ENCODE data around the gene CST2. TPM values are rescaled to one million over a fixed set of nuclear protein-coding genes. Genes with fewer than 3 reads are reported as not detected.
"Not testable (repeated sequence)": the region's sequence is repeated elsewhere in the genome, so short reads cannot be mapped to it uniquely, and the experiment has no call there.

The CST2 gene
- total RNA-seq = not detected in 2 replicates

- no peak for DNase-seq
Observed at GRCh38 chr20:23826541-23827021, at the start of gene CST2. Gene CST2, minus strand, starts transcription at chr20:23826729. Its CDS starts 69 bp downstream, at chr20:23826660.

- no peak for DNase-seq
Observed at GRCh38 chr20:23875606-23876237, 49.2 kb upstream of the CST2 start.

DNA sequence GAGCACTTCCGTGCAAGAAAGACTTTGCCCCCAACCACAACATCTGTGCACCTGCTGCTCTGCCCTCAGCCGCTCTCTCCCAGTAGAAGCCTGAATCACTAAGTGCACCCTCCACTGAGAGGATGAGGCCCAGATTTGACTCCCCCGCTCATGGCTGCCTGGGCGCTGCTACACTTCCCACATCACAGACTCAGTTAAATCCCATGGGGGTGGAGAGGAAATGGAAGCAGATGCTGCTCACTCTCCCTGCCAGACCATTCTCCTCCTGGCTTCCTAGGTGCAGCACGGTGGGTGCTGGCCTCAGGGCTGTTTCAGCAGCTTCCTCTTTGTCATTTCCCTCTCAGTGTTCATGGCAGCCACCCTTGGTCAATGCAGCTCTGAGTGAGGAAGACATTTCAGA is 48.2 kb upstream of the CST2 start:
- DNase-seq = no peak

- DNase-seq = no peak
Observed at GRCh38 chr20:23873370-23874015, 47.0 kb upstream of the CST2 start.

DNA sequence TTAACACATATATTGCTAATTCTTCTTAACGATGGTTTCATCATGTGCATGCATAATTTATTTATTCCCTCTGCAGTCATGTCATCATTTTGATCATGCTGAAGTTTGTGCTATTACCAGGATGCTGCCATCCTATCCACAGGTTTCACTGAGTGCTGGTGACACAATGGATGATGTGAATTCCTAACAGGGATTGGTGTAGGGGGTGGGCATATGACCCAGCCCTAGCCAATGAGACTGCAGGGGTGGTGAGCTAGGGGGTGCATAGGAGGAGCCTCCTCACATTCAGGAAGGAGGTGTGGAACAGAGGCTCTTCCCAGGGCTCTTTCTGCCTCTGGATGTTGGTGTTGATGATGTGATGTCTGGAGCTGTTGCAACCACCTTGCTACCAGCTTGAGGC is 45.5 kb upstream of the CST2 start:
- DNase-seq = no peak

DNA sequence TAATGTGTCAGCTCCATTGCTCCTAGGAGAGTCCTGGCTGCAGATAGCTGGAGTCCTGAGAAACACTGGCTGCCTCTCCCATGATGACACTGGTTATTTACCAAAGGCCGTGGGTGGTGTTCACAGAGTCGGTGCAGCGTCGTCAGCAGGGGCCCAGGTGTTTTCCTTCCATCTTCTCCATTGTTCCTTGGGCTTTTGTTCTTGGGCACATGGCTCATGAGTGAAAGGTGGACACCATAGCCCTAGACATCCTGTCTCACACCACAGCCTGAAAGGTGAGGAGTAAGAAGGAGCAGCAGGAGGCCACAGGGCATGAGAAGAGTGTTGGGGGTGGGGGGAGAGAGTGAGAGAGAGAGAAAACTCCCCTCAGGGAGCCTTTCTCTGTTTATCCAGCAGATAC is 43.9 kb upstream of the CST2 start:
- no peak for DNase-seq

DNA sequence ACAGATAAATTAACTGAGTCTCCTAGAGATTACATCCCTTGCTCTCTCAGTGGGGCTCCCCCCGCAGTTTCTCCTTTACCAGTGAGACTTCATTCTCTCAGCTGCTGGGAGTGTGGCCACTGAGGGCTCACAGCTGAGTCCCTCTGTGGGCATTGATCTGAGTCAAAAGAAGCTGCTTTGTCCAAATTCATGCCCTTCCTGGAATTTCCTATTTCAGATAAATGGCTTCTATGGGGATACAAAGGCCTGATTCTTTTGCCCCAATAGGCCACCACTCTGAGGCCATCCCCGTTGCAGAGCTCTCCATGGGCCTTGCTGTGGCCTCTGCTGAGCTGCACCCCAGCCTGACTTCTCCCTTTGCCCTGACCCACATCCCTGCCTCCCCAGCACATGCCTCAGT is 43.0 kb upstream of the CST2 start:
- DNase-seq = no peak

DNA sequence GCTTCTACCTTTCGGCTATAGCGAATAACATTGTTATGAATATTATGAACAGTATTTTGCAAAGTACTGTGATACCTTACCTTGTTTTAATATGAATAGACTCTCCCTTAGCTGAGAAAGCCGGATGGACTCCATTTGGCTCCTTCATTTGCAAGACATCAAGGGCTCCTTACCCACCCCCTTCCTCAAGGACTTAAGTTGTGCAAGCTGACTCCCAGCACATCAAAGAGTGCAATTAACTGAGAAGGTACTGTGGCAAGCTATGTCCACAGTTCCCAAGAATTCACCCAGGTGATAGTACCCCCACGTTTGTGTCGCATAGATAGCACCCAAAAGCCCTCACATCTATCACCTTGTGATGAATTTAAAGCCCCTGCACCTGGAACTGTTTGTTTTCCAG is 41.8 kb upstream of the CST2 start:
- DNase-seq = no peak

DNA sequence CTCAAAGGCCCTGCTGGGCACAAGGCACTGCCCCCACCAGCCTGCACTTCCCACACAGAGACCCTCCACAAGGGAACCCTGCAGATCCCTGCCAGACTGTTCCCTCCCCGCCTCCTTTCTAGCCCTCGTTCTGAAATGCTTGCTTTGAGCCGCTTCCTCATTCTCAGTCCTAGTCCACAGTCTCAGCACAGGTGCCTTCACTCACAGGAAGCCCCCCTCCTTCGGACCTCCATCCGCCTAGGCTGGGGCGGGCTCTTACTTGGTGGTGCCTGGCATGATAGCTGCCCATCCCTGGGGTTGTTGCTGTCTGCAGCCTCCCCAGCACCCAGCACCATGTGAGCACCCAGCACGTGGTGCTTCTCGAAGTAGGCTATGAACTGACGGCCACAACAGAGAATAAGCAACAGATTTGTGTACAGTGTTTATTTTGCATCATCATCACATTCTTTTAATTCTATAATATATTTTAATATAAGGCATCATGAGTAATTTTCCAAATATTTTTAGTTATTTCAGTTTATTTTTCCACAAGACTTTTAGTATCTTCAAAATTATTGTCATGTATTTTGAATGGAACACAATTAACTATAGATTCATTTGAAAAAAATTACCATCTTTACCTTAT is 40.7 kb upstream of the CST2 start:
- no peak for DNase-seq

DNA sequence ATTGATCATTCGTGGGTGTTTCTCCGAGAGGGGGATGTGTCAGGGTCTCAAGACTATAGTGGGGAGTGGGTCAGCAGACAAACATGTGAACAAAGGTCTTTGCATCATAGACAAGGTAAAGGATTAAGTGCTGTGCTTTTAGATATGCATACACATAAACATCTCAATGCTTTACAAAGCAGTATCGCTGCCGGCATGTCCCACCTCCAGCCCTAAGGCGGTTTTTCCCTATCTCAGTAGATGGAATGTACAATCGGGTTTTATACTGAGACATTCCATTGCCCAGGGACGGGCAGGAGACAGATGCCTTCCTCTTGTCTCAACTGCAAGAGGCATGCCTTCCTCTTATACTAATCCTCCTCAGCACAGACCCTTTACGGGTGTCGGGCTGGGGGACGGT is 34.2 kb upstream of the CST2 start:
- not testable (repeated sequence) for DNase-seq

- no peak for DNase-seq
Observed at GRCh38 chr20:23857962-23858595, 31.6 kb upstream of the CST2 start.

- no peak for DNase-seq
Observed at GRCh38 chr20:23856736-23857135, 30.2 kb upstream of the CST2 start.

- no peak for DNase-seq
Observed at GRCh38 chr20:23856226-23856625, 29.7 kb upstream of the CST2 start.

- no peak for DNase-seq
Observed at GRCh38 chr20:23841693-23842092, 15.2 kb upstream of the CST2 start.

GRCh38 chr20:23835716-23836115 is 9.2 kb upstream of the CST2 start:
- DNase-seq = no peak

GRCh38 chr20:23832775-23833513 is 6.4 kb upstream of the CST2 start:
- no peak for DNase-seq

DNA sequence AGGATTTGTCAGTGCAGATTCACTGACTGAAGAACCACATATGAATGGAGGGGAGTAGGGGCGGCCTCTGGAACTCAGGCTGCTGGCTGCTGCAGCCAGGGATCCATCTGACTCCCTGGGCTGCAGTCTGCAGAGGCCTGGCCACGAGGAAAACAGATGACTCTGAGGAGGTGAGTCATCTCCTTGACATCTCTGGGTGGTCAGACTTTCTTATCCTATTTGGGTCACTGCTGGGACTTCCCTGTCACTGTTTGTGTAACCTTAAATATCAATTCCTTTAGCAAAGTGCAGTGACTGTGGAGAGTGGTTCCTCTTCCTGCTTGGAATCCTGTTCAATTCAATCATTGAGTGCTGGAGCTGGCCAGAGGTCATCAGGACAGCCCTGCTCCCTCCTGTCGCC is 5.4 kb upstream of the CST2 start:
- DNase-seq = not testable (repeated sequence)

DNA sequence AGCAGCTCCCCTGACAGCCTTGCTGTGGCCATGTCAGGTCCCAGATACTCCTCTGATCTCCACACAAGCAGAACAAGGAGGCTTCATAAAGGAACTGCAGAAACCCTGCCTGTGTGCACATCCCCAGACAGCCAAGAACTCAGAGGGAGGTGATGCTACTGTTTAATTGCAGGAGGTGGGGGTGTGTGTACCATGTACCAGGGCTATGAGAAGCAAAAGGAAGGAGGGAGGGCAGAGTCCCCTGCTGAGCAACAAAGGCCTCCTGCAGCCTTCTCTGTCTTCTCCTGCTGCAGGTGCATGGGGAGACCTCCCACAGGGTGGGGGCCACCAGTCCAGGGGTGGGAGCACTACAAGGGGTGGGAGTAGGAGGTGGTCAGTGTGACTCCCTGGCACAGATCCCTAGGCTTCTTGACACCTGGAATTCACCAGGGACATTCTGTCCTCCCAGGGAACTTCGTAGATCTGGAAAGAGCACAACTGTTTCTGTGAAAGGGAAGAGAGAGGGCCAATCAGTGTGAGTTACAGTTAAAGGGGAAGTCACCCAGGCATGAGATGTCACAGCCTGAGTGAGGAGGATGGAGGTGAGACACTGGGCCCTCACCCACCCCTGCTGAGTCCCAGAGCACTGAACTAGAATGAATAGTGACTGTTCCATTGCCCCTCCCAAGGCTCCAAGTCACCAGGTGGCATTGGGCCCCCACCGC is 2.8 kb downstream of the CST2 start:
- no peak for DNase-seq

GRCh38 chr20:23823111-23823510 is 3.4 kb downstream of the CST2 start:
- no peak for DNase-seq

- DNase-seq = peak; percentile 10
Observed at GRCh38 chr20:23820493-23820892, 6.0 kb downstream of the CST2 start.

DNA sequence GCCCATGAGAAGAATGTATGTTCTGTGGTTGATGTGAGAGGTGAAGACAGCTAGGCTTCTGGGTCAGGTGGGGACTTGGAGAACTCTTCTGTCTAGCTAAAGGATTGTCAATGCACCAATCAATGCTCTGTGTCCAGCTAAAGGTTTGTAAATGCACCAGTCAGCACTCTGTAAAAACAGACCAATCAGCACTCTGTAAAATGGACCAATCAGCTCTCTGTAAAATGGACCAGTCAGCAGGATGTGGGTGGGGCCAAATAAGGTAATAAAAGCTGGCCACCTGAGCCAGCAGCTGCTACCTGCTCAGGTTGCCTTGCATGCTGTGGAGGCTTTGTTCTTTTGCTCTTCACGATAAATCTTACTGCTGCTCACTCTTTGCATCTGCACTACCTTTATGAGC is 15.0 kb downstream of the CST2 start:
- not testable (repeated sequence) for DNase-seq

- not testable (repeated sequence) for DNase-seq
Observed at GRCh38 chr20:23810349-23810748, 16.2 kb downstream of the CST2 start.

All from dermis blood vessel endothelial cell (primary cell).